TTC549 (cell line): ENCODE results near the gene SYVN1.
A peak's percentile ranks its signal among the peaks of the same experiment; 100 is the strongest.
"Not testable (repeated sequence)": the region's sequence is repeated elsewhere in the genome, so short reads cannot be mapped to it uniquely, and the experiment has no call there.

Experiments
- FAIRE-seq: peaks from 2 replicates; lab custom pipeline; 2012; peaks lifted over from hg19 to GRCh38; lab: Jason Lieb, UNC

Gene SYVN1

DNA sequence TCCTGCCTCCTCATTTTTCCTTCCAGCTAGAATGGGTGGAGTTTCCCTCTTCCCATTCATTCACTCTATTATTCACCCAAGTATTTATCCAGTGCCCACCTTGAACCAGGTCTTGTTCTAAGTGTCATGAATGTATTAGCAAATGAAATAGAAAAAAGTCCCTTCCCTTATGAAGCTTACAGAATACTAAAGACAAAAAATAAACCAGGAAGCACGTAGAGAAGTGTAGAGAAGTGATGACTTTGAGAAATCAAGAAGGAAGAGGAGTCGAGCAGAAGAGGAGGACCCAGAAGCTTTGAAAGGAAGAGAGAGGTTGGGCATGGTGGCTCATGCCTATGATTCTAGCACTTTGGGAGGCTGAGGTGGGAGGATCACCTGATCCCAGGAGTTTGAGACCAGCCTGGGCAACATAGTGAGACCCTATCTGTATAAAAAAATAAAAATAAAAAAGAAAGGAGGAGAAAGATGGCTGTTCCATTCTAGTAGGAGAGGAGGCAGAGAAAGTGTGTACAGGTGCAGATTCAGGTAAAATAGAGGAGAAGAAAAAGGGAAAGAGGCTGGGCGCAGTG lies 17.1 kb upstream of the SYVN1 start:
- FAIRE-seq: no peak

DNA sequence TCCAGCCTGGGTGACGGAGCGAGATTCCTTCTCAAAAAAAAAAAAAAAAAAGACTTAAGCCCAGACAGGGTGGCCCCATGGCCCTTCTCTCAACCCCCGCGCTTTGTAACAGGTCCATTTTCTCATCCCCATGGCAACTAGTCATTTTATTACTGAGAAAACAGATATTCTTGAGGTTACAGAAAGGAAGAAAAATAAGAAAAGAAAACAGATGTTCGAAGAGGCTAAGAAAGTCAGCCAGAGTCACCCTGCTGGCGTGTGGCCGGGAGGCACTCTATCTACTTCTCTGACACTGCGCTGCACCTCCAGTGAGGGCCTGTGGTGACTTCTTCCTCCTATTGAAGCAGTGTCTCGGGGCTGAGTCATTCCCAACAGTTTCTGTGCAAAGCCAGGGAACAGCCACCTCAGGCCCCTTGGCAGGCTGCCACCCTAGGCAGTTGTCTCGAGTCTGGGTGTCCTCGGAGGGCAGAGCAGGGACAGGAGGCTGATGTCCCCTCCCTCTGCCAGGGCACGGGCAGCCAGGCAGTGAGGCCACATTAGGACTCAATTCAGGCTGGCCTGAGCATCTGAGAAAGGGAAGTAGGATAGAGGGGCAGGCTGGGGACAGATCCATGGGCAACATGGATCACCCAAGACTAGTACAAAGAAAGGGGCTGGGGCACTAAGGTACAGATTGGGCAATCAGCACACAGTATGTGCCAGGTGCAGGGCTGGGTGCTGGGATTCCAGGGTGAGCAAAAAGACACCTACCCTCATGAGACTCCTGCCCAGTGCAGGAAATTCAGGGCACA lies 16.4 kb upstream of the SYVN1 start:
- FAIRE-seq: no peak

GRCh38 chr11:65150131-65150508 lies 15.8 kb upstream of the SYVN1 start:
- not testable (repeated sequence) for FAIRE-seq

GRCh38 chr11:65148657-65149056 lies 14.3 kb upstream of the SYVN1 start:
- FAIRE-seq: no peak

DNA sequence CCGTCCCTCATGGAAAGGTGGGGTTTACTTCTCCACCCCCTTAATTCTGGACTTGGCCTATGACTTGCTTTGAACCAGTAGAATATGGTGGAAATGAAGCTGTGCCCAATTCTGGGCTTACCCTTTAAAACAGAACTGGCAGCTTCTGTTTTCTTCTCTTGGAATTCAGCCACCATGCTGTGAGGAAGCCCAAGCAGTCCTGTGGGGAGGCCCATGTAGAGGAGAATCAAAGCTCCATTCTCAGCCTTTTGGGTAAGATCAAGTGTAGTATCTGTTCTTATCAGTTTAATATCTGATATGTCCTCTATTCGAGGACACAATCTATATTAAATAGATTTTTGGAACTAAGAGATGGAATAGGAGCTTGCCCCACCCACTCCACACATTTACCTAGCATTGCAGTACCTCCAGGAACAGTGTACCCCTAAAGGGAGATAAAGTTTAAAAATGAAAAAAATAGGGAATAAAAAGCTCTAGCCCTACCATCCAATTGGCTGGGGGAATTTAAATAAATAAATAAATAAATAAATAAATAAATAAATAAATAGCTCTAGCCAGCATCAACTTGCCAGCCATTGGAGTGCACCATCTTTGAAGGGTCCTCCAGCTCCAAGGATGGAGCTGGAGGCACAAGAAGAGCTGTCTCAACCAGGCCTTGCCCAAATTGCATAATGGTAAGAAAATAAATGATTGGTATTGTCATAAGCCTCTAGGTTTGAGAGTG lies 13.2 kb upstream of the SYVN1 start:
- FAIRE-seq: no peak

GRCh38 chr11:65141896-65142494 lies 7.7 kb upstream of the SYVN1 start:
- FAIRE-seq: no peak

DNA sequence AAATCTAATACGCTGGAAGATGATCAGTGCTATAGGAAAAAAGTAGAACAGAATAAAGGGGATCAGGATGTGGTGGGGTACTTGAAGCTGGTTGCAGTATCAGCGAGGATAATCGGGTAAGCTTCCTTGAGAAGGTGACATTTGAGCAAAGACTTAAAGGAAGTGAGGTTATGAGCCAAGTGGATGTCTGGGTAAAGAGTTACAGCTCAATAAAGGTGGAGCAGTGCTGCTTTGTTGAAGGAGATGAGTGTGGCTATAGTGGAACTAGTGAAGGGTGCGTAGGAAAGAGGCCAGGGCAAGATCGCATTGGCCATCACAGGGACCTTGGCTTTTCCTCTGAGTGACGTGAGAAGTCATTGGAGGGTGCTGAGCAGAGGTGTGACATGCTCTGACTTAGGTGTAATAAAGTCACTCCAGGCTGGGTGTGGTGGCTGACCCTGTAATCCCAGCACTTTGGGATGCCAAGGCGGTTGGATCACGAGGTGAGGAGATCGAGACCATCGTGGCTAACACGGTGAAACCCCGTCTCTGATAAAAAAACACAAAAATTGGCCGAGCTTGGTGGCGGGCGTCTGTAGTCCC lies 2.3 kb upstream of the SYVN1 start:
- no peak for FAIRE-seq

GRCh38 chr11:65135633-65136145 lies 1.4 kb upstream of the SYVN1 start:
- no peak for FAIRE-seq

GRCh38 chr11:65134952-65135632 lies 773 bp upstream of the SYVN1 start:
- FAIRE-seq: peak; percentile 94

DNA sequence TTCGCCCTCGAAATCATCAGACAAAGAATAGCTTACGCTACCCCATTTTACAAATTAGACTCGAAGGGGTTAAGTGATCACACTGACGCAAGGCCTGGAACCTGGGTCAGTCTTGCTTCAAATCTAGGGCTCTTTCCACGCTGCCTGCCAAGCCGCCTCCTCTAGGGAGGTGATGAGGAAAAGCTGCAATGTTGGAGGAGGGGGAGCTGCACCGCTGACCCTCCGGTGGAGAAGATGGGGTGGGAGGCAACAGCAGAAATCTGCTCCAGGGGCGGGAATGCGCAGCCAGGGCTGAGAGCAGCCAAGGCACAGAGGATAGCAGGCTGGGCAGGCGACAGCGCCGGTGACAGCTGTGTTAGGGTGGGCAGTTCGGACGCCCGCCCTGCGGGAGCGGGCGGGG lies 595 bp downstream of the SYVN1 start:
- no peak for FAIRE-seq

GRCh38 chr11:65132988-65133700 lies 1.2 kb downstream of the SYVN1 start:
- FAIRE-seq: no peak

DNA sequence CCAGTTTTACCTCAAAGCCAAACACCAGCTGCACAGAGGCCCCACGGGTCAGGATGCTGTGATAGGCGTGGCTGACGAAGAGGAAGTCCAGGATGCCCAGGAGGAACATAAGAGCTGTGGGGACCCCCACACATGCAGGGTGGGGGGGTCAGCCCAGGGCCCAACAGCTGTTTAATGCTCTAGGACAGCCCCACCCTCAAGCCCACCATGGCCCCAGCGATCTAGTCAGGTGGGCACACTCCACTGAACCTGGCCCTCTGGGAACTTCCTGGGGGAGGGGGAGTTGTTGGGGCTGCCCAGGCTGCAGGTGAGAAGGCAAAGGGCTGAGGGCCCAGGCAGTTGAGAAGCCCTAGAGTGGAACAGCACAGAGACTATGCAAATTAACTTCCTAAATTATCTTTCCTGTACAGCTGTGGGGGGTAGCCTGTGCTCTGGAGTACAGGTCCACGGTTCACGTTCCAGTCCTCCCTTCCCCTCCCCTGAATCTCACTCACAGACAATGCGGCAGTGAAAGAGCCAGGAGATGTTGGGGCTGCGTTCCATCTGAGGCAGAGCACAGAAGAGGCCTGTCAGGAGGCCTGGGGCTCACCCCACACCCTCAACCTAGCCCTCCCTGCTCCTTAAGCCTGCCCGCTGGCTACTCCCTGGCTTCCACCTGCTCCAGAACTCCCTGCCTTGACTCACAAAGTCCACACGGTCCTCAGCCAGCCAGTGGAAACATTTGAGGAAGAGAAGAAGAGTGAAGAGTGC lies 1.9 kb downstream of the SYVN1 start:
- no peak for FAIRE-seq

GRCh38 chr11:65131895-65132237 lies 2.5 kb downstream of the SYVN1 start:
- FAIRE-seq: no peak

DNA sequence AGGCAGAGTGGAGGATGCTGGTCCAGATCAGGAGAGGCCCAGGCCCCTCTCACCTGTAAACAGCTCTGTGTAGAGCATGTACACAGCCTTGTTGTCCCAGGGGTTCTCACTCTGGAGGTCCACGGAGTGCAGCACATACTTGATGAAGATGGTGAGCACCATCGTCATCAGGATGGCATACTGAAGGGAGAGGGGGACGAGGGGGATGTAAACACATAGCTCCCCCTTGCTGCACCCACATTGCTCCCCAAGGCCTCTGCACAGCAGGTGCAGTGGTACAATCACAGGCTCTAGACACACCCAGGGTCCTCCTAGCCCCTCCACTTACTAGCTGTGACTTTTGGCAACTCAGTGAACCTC lies 2.9 kb downstream of the SYVN1 start:
- FAIRE-seq: no peak

DNA sequence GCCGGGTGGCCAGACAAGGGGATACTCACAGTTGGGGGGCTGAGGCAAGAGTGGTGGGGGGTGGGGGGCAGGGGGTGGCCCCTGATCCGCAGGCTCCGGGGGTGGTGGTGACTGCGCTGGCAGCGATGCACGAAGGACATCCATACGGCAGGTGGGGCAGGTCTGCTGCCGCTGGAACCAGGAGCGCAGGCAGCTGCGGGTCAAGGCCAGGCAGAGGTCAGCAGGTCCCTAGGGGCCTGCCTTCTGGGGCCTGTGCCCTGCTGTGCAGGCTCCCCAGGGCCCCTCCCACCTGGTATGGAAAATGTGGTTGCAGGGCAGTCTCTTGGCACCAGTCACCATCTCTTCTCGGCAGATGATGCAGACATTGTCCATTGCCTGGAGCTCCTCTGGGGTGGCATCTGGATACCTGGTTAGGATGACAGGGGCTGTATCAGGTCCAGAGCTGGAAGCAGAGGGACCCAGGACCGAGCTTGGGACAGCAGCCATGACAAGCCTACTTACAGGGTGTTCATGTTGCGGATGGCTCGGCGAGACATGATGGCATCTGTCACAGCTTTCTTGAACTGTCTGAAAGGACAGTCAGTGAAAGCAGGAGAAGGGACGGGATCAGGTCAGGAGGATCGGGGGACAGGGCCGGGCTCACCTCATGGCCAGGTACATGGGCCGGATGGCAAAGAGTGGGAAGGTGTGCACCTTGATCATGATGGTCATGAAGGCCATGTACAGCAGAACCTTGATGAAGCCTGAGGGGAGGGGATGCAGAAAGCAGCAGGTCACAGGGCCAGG lies 3.5 kb downstream of the SYVN1 start:
- no peak for FAIRE-seq

DNA sequence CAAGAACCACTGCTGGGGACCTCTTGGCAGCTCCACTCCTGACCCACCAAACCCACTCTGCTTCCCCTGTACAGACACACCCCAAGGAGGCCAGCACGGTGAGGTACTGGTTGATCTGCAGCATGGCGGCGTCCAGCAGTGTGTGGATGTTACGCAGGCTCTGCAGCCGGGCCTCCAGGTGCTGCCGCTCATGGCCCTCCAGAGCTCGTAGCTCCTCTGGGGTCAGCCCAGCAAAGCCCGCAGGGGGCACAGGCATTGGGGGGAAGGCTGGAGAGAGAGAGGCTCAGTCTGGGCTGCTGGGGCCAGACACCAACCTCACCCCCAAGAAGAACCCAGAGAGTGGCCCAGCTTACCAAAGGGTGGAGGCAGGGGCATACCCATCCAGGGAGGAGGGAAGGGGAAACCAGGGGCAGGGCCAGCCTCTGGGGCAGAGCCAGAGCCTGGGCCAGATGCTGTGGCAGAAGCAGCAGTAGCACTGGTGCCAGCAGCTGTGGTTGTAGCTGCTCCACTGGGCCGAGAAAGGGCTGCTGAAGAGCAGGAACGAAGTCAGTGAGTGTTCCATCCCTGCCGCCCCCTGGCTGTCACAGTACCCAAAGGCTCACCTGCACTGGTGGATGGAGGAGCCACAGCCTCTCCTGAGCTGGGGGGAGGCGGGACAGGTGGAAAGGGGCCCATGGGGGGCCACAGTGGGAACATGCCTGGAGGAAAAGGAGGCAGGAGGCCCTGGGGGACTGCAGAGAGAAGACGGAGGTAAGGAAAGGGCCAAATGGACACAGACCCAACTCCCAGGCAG lies 4.5 kb downstream of the SYVN1 start:
- no peak for FAIRE-seq

- FAIRE-seq: no peak
These were observed 5.9 kb downstream of the SYVN1 start for GRCh38 chr11:65128182-65129145.
